K562 (cell line): ENCODE measurements around the gene ATOH8. TPM values are rescaled to one million over a fixed set of nuclear protein-coding genes. Genes with fewer than 3 reads are reported as not detected.

Experiments used
- DEAF1 ChIP-seq: fragments of 450-650 bp; formaldehyde crosslinking; IDR thresholded peaks from 2 replicates; pipeline ENCODE4 v1.4.0; 2020; ENCODE audit warnings: mild to moderate bottlenecking, moderate library complexity
- FOXJ3 ChIP-seq: sonication (generic); formaldehyde crosslinking; IDR thresholded peaks from 2 replicates; pipeline ENCODE4 v1.4.0; 2020; ENCODE audit warnings: mild to moderate bottlenecking, missing genetic modification reagents
- MGA ChIP-seq: fragments of 450-650 bp; IDR thresholded peaks from 2 replicates; pipeline ENCODE4 v1.6.1; 2016; ENCODE audit warnings: mild to moderate bottlenecking, moderate library complexity
- REST ChIP-seq, 2 experiments: fragments of 450-650 bp; formaldehyde crosslinking in 1 of 2; IDR thresholded peaks; 2 replicates each; pipeline versions ENCODE4 v1.4.0 to v1.6.1; 2014 to 2020; ENCODE audit warnings: mild to moderate bottlenecking in 2 of 2, borderline replicate concordance in 1 of 2, low read depth in 1 of 2
- ZZZ3 ChIP-seq: fragments of 450-650 bp; IDR thresholded peaks from 2 replicates; pipeline ENCODE4 v1.6.1; 2016; ENCODE audit warnings: antibody characterized with exemption, mild to moderate bottlenecking, moderate library complexity
- polyA plus RNA-seq, 8 experiments: library from polyadenylated mRNA; depleted of rRNA in 4 of 8; stranded (reverse) in 5 of 8; unstranded in 3 of 8; fragments of >200 nt; fragmentation: Nextera tagmentation in 2 of 8; fragmentation: Illumina TruSeq in 1 of 8; extraction: Ambion mirVana in 2 of 8; extraction: Trizol in 1 of 8; gene quantifications; 2 replicates each; pipeline versions ENCODE4 v1.2.1 to v1.2.3, GENCODE V29; 2011 to 2014; ENCODE audit warnings: inconsistent platforms in 1 of 8, missing spikeins in 1 of 8
- total RNA-seq, 7 experiments: library from RNA; depleted of rRNA in 6 of 7; stranded (reverse); fragments of >200 nt in 6 of 7; fragmentation: Illumina TruSeq in 2 of 7; extraction: Trizol in 2 of 7; gene quantifications; 2 replicates each; pipeline versions ENCODE4 v1.2.1 to v1.2.3, GENCODE V29; 2011 to 2021; ENCODE audit warnings: low replicate concordance in 1 of 7

ATOH8 gene
- total and polyA plus RNA-seq, 9 of the 15 experiments (the other 6 are each of a cell fraction or from before 2014, with no cell fraction given): not detected

- TF ChIP-seq MGA (no peak), DEAF1 (CRISPR knock-in tag) (no peak), FOXJ3 (CRISPR knock-in tag) (no peak), REST (IDR thresholded peaks at IDR 0.05; ENCODE audit: borderline replicate concordance) (no peak), REST (CRISPR knock-in tag; IDR thresholded peaks at IDR 0.05; ENCODE audit: low read depth) (no peak), ZZZ3 (no peak)
Observed at GRCh38 chr2:85741211-85741832, 12.5 kb upstream of the ATOH8 start (continued).
